AG04449 (cell line): ENCODE data around the gene OTUB1.
"Not testable (repeated sequence)": the region's sequence is repeated elsewhere in the genome, so short reads cannot be mapped to it uniquely, and the experiment has no call there.

Source experiments
- CTCF ChIA-PET: fragments of 350-600 bp; formaldehyde crosslinking; extraction: SDS; loops from one replicate; lab custom pipeline; 2021; ENCODE audit warnings: antibody characterized with exemption; lab: Yijun Ruan, JAX
- POLR2A ChIA-PET: fragments of 400-600, 350-600 bp; formaldehyde crosslinking; extraction: SDS; loops from one replicate; lab custom pipeline; 2020; ENCODE audit warnings: antibody characterized with exemption, inconsistent platforms; lab: Yijun Ruan, JAX
- DNase-seq: peaks from one replicate; pipeline ENCODE4 v3.0.0-alpha.2; 2010; ENCODE audit warnings: low read depth, low spot score
- H3K4me3 ChIP-seq: 2 replicates; pipeline ENCODE4 v1.5.1; 2011; ENCODE audit warnings: low read depth, mild to moderate bottlenecking, control low read depth, low read length
- TF ChIP-seq, protein P1 (sequence below): IDR thresholded peaks from one replicate; pipeline ENCODE4 v1.5.1; 2011; ENCODE audit warnings: mild to moderate bottlenecking, moderate library complexity, low read length, control low read depth, inconsistent platforms; ENCODE audit not compliant: insufficient read depth; ENCODE audit errors: missing control alignments

The OTUB1 gene

GRCh38 chr11:64040684-64041322 is 54.6 kb downstream of the OTUB1 start:
- no peak for DNase-seq
- POLR2A ChIA-PET = interaction anchor here (0.6 kb wide), 1 partner anchor 25 kb away, joined by 3 read pairs; no protein-coding TSS in a partner anchor
- CTCF ChIA-PET = interaction anchor here (0.9 to 6.2 kb wide), 5 partner anchors 11 to 166 kb away, joined by 3 to 60 read pairs (median 4); no protein-coding TSS in a partner anchor
- no peak overlapping the region for H3K4me3 ChIP-seq
- TF ChIP-seq, protein P1, sequence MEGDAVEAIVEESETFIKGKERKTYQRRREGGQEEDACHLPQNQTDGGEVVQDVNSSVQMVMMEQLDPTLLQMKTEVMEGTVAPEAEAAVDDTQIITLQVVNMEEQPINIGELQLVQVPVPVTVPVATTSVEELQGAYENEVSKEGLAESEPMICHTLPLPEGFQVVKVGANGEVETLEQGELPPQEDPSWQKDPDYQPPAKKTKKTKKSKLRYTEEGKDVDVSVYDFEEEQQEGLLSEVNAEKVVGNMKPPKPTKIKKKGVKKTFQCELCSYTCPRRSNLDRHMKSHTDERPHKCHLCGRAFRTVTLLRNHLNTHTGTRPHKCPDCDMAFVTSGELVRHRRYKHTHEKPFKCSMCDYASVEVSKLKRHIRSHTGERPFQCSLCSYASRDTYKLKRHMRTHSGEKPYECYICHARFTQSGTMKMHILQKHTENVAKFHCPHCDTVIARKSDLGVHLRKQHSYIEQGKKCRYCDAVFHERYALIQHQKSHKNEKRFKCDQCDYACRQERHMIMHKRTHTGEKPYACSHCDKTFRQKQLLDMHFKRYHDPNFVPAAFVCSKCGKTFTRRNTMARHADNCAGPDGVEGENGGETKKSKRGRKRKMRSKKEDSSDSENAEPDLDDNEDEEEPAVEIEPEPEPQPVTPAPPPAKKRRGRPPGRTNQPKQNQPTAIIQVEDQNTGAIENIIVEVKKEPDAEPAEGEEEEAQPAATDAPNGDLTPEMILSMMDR = peak; percentile 51

- DNase-seq = no peak
- TF ChIP-seq, protein P1 = no peak
- CTCF ChIA-PET = interaction anchor here (1.5 to 6.2 kb wide), 2 partner anchors 17 to 109 kb away, joined by 4 to 60 read pairs; no protein-coding TSS in a partner anchor
- no peak overlapping the region for H3K4me3 ChIP-seq
- POLR2A ChIA-PET = no interaction called here
Observed at GRCh38 chr11:64041846-64042245, 55.6 kb downstream of the OTUB1 start.

- ChIA-PET POLR2A (no interaction called here), CTCF (interaction anchor here (0.8 to 1.5 kb wide), 2 partner anchors 16 to 100 kb away, joined by 3 to 4 read pairs; no protein-coding TSS in a partner anchor)
- no peak overlapping the region for H3K4me3 ChIP-seq
- no peak for DNase-seq
- TF ChIP-seq, protein P1 = no peak
Observed at GRCh38 chr11:64042301-64042700, 56.1 kb downstream of the OTUB1 start.

GRCh38 chr11:64043545-64043944 is 57.3 kb downstream of the OTUB1 start:
- ChIA-PET POLR2A (no interaction called here), CTCF (interaction anchor here (0.8 to 1.3 kb wide), 2 partner anchors 8 to 107 kb away, joined by 3 to 5 read pairs; no protein-coding TSS in a partner anchor)
- DNase-seq = no peak
- TF ChIP-seq, protein P1 = no peak
- no peak overlapping the region for H3K4me3 ChIP-seq

- ChIA-PET POLR2A (interaction anchor here (0.6 kb wide), 1 partner anchor 30 kb away, joined by 3 read pairs; no protein-coding TSS in a partner anchor), CTCF (no interaction called here)
- no peak overlapping the region for H3K4me3 ChIP-seq
- no peak for DNase-seq
- TF ChIP-seq, protein P1 = no peak
Observed at GRCh38 chr11:64044730-64045393, 58.6 kb downstream of the OTUB1 start.

- CTCF ChIA-PET = no interaction called here
- TF ChIP-seq, protein P1 = no peak
- DNase-seq = no peak
- POLR2A ChIA-PET = no interaction called here
- no peak overlapping the region for H3K4me3 ChIP-seq
Observed at GRCh38 chr11:64045700-64046099, 59.5 kb downstream of the OTUB1 start.

DNA sequence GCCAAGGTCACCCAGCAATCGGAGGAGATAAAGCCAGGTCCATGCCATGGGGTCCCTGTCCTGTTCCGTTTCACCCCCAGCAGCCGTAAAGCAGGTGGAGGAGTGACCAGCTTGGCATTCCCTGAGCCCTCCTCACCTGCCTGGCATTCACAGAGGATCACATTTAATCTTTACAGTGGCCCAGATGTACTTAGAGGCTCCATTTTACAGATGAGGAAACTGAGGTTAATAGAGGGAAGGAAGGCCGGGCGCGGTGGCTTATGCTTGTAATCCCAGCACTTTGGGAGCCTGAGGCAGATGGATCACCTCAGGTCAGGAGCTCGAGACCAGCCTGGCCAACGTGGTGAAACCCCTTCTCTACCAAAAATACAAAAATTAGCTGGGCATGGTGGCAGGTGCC is 61.1 kb downstream of the OTUB1 start:
- H3K4me3 ChIP-seq, DNase-seq, POLR2A ChIA-PET: not testable (repeated sequence)
- CTCF ChIA-PET = interaction anchor here (1.3 kb wide), 1 partner anchor 103 kb away, joined by 6 read pairs; no protein-coding TSS in a partner anchor
